Esophagus (tissue), 2 donors: ENCODE results near the gene C1orf210. TPM values are rescaled to one million over a fixed set of nuclear protein-coding genes. Genes with fewer than 3 reads are reported as not detected.

Source experiments
- H3K27ac ChIP-seq, 2 donors: one replicate each; pipeline ENCODE4 v1.5.1; 2013; ENCODE audit warnings: low read depth in 2 of 2, mild to moderate bottlenecking in 2 of 2, inconsistent platforms in 1 of 2, low read length in 1 of 2, moderate library complexity in 1 of 2
- H3K27me3 ChIP-seq, 2 donors: one replicate each; pipeline ENCODE4 v1.6.1; 2013; ENCODE audit warnings: low read length in 2 of 2, control low read depth in 1 of 2, mild to moderate bottlenecking in 1 of 2; ENCODE audit not compliant: insufficient read depth in 2 of 2, control insufficient read depth in 1 of 2
- H3K36me3 ChIP-seq, 2 donors: one replicate each; pipeline ENCODE4 v1.6.1; 2013; ENCODE audit warnings: low read length in 1 of 2; ENCODE audit not compliant: control insufficient read depth in 2 of 2, insufficient read depth in 2 of 2
- H3K4me1 ChIP-seq, 2 donors: one replicate each; pipeline ENCODE4 v1.6.1; 2013; ENCODE audit warnings: low read length in 1 of 2; ENCODE audit not compliant: control insufficient read depth in 2 of 2, insufficient read depth in 2 of 2
- H3K4me3 ChIP-seq, 2 donors: one replicate each; pipeline ENCODE4 v1.5.1; 2013; ENCODE audit warnings: low read length in 2 of 2, mild to moderate bottlenecking in 2 of 2, low read depth in 1 of 2, moderate library complexity in 1 of 2
- H3K9me3 ChIP-seq, 2 donors: one replicate each; pipeline ENCODE4 v1.6.1; 2013; ENCODE audit warnings: mild to moderate bottlenecking in 2 of 2, low read depth in 1 of 2, low read length in 1 of 2, moderate library complexity in 1 of 2; ENCODE audit not compliant: control insufficient read depth in 2 of 2, insufficient read depth in 1 of 2
- WGBS, 2 donors: extraction: QIAGEN DNeasy Blood & Tissue Kit; methylation state at CpG; one replicate each; pipeline ENCODE4 v1.1.7; 2013; 5-methylcytosine and 5-hydroxymethylcytosine counted together
- polyA plus RNA-seq, 2 donors: library from polyadenylated mRNA; stranded (reverse); fragments of 200-250 nt; gene quantifications; one replicate each; pipeline ENCODE4 v1.2.3, GENCODE V29; 2013
- donor health status: healthy with polysubstance abuse.
- donor health status: Bipolar disorder and iron deficiency.

Gene C1orf210
- polyA plus RNA-seq, 2 donors = 9.1 to 16.7 TPM

DNA sequence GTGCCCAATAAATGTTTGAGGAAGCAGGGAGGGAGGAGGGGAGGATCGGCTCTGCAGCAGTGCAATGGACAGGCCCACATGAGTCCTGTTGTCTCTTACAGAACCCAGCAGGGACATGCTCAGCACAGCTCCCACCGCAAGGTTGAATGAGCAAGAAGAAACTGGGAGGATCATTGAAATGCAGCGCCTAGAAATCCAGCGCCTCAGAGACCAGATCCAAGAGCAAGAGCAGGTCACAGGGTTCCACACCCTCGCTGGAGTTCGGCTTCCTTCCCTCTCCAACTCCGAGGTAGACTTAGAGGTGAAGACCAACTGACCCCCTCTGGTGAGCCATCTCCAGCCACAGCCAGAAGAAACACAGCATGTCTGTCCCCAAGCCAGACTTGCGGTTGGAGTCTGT, 31.5 kb downstream of the C1orf210 start:
- Histone ChIP-seq H3K4me3 (no peak overlapping the region), H3K9me3 (no peaks in the 10 kb centered on the region), H3K4me1 (peaks cover 0 to 11% of the 10 kb centered on the region in 2 donors), H3K36me3 (no peaks in the 10 kb centered on the region), H3K27me3 (no peaks in the 10 kb centered on the region), H3K27ac (no peak overlapping the region)
- 84 to 89% methylated on average over 8 of the region's 8 CpGs for WGBS, 2 donors

DNA sequence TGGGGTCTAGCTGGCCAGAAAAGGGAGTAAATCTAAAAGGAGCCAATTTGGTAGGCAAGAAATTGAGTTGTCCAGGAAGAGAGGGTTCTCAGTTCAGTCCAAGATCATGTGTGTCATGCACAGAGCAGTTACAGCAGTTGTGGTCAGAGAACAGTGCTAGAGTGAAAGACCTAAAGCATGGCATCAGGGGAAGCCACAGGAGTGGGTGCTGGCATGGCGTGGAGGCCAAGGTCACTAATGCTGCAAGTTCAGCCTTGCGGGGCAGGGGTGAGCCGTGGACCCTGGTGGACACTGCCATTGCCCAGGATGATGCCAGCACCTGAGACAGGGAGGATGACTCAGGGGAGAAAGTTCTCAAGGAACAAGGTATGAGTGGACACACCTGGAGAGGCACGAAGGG, 32.2 kb downstream of the C1orf210 start:
- Histone ChIP-seq H3K36me3 (no peaks in the 10 kb centered on the region), H3K27me3 (no peaks in the 10 kb centered on the region), H3K9me3 (no peaks in the 10 kb centered on the region), H3K4me3 (no peak overlapping the region), H3K4me1 (peaks cover 0 to 11% of the 10 kb centered on the region in 2 donors), H3K27ac (no peak overlapping the region)
- 90 to 92% methylated on average over 4 of the region's 4 CpGs for WGBS, 2 donors

DNA sequence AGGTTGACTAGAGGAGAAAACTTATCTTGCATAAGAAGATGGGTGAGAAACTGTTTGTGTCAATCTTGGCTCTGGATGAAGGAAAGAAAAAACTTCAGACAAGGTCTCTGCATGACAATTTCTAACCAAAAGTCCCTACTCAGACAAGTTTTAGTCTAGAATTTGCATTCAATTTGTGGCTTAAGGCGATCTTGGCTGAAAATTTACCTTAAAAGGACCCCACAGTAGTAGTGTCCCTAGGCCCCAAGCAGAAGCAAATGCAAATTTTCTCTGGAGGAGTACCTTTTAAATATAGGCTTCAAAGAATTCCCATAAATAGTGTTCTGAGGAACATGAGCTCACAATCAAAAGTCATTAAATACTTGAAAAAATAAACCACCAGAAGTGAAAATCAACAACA, 33.2 kb downstream of the C1orf210 start:
- Histone ChIP-seq H3K9me3 (no peaks in the 10 kb centered on the region), H3K27ac (no peak overlapping the region), H3K4me1 (peaks cover 0 to 9% of the 10 kb centered on the region in 2 donors), H3K27me3 (no peaks in the 10 kb centered on the region), H3K4me3 (no peak overlapping the region), H3K36me3 (no peaks in the 10 kb centered on the region)
- 83 to 93% methylated on average over 1 of the region's 1 CpG for WGBS, 2 donors

DNA sequence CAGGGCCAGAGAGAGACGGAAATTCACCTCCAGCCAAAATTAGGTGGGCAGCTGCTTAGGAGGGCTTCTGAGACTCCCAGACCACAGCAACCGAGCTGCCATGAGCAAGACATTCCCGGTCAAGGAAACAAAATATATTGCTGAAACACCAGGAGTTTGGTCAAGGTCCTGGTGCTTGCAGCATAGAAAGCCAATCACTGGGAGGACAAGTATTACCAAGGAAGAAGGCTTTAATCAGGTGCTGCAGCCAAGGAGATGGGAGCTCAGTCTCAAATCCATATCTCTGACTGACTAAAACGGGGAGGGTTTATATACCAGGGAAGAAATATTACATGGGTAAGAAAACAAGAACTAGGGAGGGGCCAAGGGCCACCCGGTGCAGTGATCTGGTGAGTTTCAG, 34.4 kb downstream of the C1orf210 start:
- Histone ChIP-seq H3K4me3 (no peak overlapping the region), H3K9me3 (no peaks in the 10 kb centered on the region), H3K27me3 (no peaks in the 10 kb centered on the region), H3K27ac (no peak overlapping the region), H3K36me3 (no peaks in the 10 kb centered on the region), H3K4me1 (peaks cover 0 to 6% of the 10 kb centered on the region in 2 donors)
- 90 to 91% methylated on average over 5 of the region's 5 CpGs for WGBS, 2 donors

DNA sequence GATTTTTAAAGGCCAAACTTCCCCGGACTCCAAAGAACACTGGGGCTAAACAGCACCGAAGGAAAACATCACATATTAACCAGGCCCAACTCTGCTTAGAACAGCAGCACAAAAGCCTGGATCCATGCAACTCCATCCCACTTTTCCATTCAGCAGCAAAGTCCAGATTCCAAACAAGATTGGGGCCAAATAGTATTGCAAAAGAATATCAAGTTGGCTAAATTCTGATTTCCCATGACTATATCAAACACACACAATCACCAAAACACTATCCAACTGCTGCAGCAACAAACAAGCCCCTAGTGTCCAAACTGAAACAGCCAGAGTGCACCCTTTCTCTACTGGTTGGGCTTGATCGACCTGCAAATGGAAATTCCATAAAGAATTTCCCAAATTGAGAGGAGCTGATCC, 35.0 kb downstream of the C1orf210 start:
- Histone ChIP-seq H3K36me3 (no peaks in the 10 kb centered on the region), H3K27me3 (no peaks in the 10 kb centered on the region), H3K4me3 (no peak overlapping the region), H3K27ac (no peak overlapping the region), H3K9me3 (no peaks in the 10 kb centered on the region), H3K4me1 (no peaks in the 10 kb centered on the region)
- 81 to 88% methylated on average over 3 of the region's 3 CpGs for WGBS, 2 donors

DNA sequence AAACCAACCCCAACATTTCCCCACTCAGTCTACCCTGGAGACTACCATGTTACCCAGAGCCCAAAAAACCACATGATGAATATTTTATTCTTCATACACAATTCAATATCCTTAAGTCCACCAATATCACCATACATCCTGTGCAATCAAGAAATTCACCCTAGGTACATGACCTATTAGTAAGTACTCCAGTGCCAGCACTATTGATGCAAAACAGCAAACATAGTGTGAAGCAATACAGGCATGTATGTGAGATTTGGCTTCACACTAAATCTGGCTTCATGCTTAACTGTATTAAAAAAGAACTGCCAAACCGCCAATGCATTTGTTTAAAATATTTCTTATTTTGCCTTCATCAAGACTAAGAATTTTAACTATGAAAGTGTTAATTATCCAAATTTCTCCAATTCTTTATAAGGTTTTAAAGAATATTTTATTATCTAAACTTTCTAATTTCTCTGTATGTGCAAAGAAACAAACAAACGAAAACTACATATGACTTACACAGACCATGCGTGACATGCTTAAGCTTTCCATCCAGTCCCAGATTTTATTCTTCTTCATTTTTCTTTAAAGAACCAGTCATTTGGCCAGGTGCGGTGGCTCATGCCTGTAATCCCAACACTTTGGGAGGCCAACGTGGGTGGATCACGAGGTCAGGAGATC, 38.0 kb downstream of the C1orf210 start:
- H3K27ac ChIP-seq = no peak overlapping the region
- no peaks in the 10 kb centered on the region for H3K9me3 ChIP-seq
- H3K4me3 ChIP-seq = no peak overlapping the region
- H3K4me1 ChIP-seq = no peaks in the 10 kb centered on the region
- 78 to 84% methylated on average over 6 of the region's 6 CpGs for WGBS, 2 donors
- H3K36me3 ChIP-seq = no peaks in the 10 kb centered on the region
- no peaks in the 10 kb centered on the region for H3K27me3 ChIP-seq

DNA sequence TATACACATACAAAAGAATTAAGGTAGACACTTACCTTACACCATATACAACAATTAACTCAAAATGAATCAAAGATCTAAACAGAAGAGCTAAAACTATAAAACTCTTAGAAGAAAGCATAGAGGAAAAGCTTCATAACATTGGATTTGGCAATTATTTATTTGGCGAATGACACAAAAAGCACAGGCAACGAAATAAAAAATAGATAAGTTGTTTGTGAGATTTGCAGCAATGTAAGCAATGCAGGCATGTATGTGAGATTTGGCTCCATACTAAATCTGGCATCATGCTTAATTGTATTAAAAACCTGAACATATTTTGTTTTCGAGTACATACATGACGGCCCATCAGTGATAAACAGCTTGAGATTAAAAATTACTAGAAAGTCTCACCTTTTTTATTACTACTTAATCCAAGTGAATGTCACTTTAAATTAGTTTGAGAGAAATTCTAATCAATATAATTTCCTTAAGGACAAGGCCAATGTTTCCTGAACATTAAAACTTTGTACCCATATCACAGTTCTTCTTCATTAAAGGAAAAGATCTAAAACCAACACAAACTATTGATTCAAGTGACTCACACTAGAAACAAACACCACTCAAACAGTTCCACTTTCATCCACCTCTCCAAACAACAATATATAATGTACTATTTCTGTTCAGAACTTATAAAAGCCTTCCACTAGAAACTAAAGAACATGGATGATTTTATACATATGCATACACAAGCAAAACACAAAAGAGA, 38.7 kb downstream of the C1orf210 start:
- WGBS, 2 donors = 87 to 94% methylated on average over 4 of the region's 4 CpGs
- H3K36me3 ChIP-seq = no peaks in the 10 kb centered on the region
- H3K4me1 ChIP-seq = no peaks in the 10 kb centered on the region
- no peak overlapping the region for H3K27ac ChIP-seq
- no peaks in the 10 kb centered on the region for H3K9me3 ChIP-seq
- H3K4me3 ChIP-seq = no peak overlapping the region
- no peaks in the 10 kb centered on the region for H3K27me3 ChIP-seq

DNA sequence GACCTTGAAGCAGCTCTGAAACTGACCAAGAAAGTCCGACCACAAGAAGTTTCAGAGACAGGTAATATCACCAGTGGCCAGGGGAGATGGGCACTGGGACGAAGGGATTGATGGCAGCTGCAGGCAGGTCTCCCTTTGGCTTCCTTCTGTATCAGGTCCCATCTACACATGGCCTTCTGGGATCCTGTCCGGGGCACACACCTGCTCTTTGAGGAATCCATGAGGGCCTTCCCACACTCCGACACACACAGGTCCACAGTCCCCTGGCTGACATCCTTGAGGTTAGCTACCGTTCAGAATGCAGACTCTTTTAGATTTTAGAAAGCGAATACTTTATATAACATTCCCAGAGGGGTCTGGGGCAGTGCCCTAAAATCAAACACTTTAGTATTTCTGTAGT, 42.1 kb downstream of the C1orf210 start:
- H3K36me3 ChIP-seq = no peaks in the 10 kb centered on the region
- WGBS, 2 donors = 81 to 87% methylated on average over 6 of the region's 6 CpGs
- H3K9me3 ChIP-seq = no peaks in the 10 kb centered on the region
- no peaks in the 10 kb centered on the region for H3K27me3 ChIP-seq
- H3K27ac ChIP-seq = no peak overlapping the region
- H3K4me1 ChIP-seq = no peaks in the 10 kb centered on the region
- H3K4me3 ChIP-seq = no peak overlapping the region

DNA sequence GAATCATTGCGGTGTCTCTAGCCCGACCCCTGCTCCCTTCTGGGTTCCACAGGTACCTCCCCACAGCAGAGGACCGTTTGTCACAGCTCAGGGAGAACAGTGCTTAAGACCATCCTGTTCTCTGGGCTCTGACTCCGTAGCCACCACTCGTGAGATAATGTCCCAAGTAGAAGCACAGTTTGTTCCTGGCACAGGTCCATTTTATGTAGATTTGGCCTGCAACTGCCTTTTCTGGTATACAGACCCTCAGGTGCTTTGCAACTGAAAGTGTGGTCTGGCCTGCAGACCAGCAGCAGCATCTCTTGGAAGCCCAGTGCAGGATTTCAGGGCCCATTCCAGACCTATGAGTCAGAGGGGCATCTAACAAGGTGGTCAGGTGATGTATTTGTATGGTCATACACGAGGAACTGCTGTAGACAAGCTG, 44.0 kb downstream of the C1orf210 start:
- Histone ChIP-seq H3K4me1 (no peaks in the 10 kb centered on the region), H3K27ac (no peak overlapping the region), H3K36me3 (no peaks in the 10 kb centered on the region), H3K4me3 (no peak overlapping the region), H3K27me3 (no peaks in the 10 kb centered on the region), H3K9me3 (no peaks in the 10 kb centered on the region)
- 58 to 61% methylated on average over 6 of the region's 6 CpGs for WGBS, 2 donors

DNA sequence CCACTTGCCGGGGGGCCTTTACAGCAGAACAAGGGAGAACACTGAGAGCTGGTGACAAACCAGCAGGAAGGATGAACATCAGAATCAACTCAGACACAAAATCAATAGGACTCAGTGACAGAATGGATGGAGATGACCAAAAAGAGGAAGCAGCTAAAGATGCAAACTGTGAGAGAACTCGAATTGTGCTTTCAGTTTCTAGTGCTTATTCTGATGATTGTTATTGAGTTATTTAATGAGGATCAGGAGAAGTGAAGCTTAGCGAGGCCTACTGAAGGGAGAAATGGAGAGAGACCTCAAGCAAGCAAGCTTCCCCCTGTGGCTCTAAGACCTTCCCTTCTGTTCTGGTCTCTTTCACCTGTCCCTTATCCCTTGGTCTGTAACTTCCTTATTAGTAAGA, 45.9 kb downstream of the C1orf210 start:
- WGBS, 2 donors = 74 to 75% methylated on average over 3 of the region's 3 CpGs
- H3K27me3 ChIP-seq = no peaks in the 10 kb centered on the region
- H3K9me3 ChIP-seq = no peaks in the 10 kb centered on the region
- H3K36me3 ChIP-seq = no peaks in the 10 kb centered on the region
- H3K27ac ChIP-seq = no peak overlapping the region
- no peak overlapping the region for H3K4me3 ChIP-seq
- no peaks in the 10 kb centered on the region for H3K4me1 ChIP-seq
